ENCODE data around the gene HGS.

HGS gene

GRCh38 chr17:81680150-81680549 is 3.7 kb upstream of the HGS start:
- Histone ChIP-seq H3K4me3 (ENCODE audit: low read depth, low read length) (no peak overlapping the region), H3K36me3 (no peaks in the 10 kb centered on the region), H3K9me3 (no peaks in the 10 kb centered on the region), H3K27me3 (no peaks in the 10 kb centered on the region), H3K4me1 (no peaks in the 10 kb centered on the region)
- TF ChIP-seq, protein P1, sequence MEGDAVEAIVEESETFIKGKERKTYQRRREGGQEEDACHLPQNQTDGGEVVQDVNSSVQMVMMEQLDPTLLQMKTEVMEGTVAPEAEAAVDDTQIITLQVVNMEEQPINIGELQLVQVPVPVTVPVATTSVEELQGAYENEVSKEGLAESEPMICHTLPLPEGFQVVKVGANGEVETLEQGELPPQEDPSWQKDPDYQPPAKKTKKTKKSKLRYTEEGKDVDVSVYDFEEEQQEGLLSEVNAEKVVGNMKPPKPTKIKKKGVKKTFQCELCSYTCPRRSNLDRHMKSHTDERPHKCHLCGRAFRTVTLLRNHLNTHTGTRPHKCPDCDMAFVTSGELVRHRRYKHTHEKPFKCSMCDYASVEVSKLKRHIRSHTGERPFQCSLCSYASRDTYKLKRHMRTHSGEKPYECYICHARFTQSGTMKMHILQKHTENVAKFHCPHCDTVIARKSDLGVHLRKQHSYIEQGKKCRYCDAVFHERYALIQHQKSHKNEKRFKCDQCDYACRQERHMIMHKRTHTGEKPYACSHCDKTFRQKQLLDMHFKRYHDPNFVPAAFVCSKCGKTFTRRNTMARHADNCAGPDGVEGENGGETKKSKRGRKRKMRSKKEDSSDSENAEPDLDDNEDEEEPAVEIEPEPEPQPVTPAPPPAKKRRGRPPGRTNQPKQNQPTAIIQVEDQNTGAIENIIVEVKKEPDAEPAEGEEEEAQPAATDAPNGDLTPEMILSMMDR (IDR thresholded peaks at IDR 0.05; ENCODE audit: low read depth, low read length): no peak
- DNase-seq: no peak

- TF ChIP-seq, protein P1 (IDR thresholded peaks at IDR 0.05; ENCODE audit: low read depth, low read length): no peak
- DNase-seq: no peak
- H3K4me3 ChIP-seq (ENCODE audit: low read depth, low read length): no peak overlapping the region
- H3K9me3 ChIP-seq: no peaks in the 10 kb centered on the region
- H3K4me1 ChIP-seq: no peaks in the 10 kb centered on the region
- no peaks in the 10 kb centered on the region for H3K27me3 ChIP-seq
- peaks cover 10% of the 10 kb centered on the region for H3K36me3 ChIP-seq
These were observed 2.1 kb upstream of the HGS start for GRCh38 chr17:81681672-81682071.

DNA sequence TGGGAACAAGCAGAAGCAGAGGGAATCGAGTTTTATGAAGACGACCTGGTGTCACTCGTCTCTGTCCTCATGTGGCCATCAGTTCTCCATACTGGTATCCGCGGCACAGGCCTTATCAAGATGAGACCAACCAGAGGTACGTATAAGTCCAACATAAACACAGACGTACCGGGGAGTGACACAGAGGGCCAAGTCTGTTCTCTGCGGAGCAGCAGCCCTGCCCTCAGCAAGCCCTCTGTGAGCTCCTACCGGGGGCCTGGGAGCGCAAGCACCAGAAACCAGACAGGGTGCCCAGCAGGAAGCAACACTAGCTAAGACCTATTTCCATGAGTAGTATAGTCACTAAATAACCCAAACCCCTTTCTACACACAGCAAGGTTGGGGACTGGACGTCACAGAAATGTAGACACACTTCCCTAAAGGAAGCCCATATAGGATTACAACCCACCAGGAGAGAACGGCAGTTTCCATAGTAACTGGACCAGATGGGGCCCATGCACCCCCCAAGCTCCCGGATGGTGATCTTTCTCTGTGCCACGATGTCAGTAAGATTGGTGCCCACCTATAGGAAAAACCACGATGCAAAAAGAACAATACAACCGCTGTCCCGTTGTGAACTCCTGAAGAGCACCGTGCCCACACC is 1.1 kb upstream of the HGS start:
- Histone ChIP-seq H3K9me3 (no peaks in the 10 kb centered on the region), H3K36me3 (peaks cover 20% of the 10 kb centered on the region), H3K4me3 (ENCODE audit: low read depth, low read length) (peak overlapping the region; percentile 92), H3K27me3 (no peaks in the 10 kb centered on the region), H3K4me1 (no peaks in the 10 kb centered on the region)
- no peak for DNase-seq
- TF ChIP-seq, protein P1 (IDR thresholded peaks at IDR 0.05; ENCODE audit: low read depth, low read length): no peak

DNA sequence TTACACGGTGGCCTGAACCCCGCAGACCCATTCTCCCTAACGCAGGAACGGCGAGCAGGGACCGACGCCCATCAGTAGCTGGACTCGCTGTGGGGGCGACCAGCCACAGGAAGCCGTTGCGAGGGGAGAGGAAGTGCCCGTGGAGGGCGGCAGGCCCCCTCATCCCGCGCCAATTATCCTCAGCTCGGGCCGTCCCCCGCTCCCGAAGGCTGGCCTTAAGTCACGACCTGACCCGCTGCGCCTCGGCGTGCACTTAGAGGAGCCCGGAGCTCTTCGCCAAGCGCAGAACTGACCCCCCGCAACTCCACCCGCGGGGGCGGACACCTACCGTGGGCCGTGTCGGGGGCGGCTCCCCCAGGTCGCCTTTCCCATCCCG is 615 bp upstream of the HGS start:
- DNase-seq: no peak
- Histone ChIP-seq H3K4me3 (ENCODE audit: low read depth, low read length) (peak overlapping the region; percentile 92), H3K36me3 (peaks cover 25% of the 10 kb centered on the region), H3K9me3 (no peaks in the 10 kb centered on the region), H3K4me1 (no peaks in the 10 kb centered on the region), H3K27me3 (no peaks in the 10 kb centered on the region)
- TF ChIP-seq, protein P1 (IDR thresholded peaks at IDR 0.05; ENCODE audit: low read depth, low read length): no peak

DNA sequence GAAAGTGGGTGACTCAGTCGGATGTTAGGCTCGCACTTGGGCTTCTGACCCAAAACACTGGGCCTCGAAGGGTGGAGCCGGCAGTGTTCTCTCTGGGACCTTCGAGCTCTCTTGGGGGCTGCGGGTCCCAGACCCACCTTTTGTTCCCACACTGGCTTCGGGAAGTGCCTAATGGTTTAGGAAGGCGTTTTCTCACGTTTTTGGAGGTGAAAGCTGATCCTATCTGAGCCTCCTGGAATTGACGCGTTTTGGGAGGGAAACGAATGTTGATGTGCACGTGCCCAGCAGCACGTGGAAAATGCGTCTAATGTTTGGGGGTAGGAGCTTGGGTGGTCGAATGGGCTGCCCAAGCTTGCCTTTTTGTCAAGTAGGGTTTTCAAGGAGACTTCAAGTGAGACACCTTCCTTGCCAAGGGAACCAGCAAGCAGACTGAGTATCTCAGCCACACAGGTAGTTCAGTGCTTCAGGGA is 666 bp downstream of the HGS start:
- Histone ChIP-seq H3K36me3 (peaks cover 38% of the 10 kb centered on the region), H3K27me3 (no peaks in the 10 kb centered on the region)
- DNase-seq: no peak

GRCh38 chr17:81685108-81685507 is 1.3 kb downstream of the HGS start:
- no peak for DNase-seq
- Histone ChIP-seq H3K4me3 (ENCODE audit: low read depth, low read length) (peak overlapping the region; percentile 92), H3K27me3 (no peaks in the 10 kb centered on the region), H3K9me3 (no peaks in the 10 kb centered on the region), H3K36me3 (peaks cover 42% of the 10 kb centered on the region), H3K4me1 (no peaks in the 10 kb centered on the region)
- TF ChIP-seq, protein P1 (IDR thresholded peaks at IDR 0.05; ENCODE audit: low read depth, low read length): no peak

More for the DNA sequence above, 666 bp downstream of the HGS start:
- TF ChIP-seq, protein P1 (IDR thresholded peaks at IDR 0.05; ENCODE audit: low read depth, low read length): no peak
- Histone ChIP-seq H3K4me1 (no peaks in the 10 kb centered on the region), H3K4me3 (ENCODE audit: low read depth, low read length) (peak overlapping the region; percentile 92), H3K9me3 (no peaks in the 10 kb centered on the region)
